ENCODE results near the gene PRSS8. TPM values are rescaled to one million over a fixed set of nuclear protein-coding genes. Genes with fewer than 3 reads are reported as not detected.

The PRSS8 gene
- total and polyA plus RNA-seq, 2 donors from 2014 or later = 64.6 to 187 TPM

DNA sequence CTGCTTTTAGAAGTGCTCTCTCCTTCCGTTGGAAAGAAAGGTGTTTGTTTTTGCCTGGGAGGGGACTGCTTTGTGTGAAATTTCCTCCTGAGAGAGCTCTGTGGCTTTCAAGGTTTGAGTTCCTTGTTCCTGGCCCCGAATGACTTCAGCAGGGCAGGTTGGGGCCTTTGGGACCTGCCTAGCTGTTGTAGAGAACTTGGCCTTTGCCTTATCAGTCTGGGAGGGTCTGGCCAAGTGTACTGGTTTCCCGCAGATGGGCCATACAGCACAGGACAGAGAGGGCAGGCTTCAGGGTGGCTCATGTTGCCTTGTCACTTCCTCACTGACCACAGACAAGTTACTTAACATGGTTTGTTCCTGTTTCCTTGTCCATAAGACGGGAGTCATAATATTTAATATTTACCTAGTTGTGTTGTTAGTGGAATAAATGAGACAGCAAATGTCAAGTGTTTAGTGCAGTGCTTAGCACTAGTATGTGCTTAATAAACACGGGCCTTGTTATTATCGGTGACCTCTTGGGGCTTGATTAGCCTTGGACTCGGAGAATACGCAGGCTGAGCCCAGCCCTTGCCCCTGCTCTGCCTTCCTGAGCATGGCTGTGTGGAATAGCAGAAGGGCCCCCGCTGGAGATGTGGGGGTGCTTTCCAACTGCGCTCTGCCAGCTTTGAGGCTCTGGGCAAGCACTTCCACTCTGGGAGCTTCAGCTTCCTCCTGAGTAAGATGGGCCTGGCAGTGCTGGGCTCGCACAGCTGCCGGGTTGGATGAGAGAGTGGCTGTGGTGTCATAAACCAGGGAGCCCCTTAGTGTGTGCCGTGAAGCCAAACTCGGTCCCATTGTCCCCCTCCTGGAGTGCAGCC lies 6.6 kb downstream of the PRSS8 start:
- no peaks in the 10 kb centered on the region for H3K9me3 ChIP-seq (ENCODE audit: control insufficient read depth in 2 of 3, insufficient read depth in 1 of 3, low read length in 3 of 3)
- H3K36me3 ChIP-seq (ENCODE audit: control insufficient read depth in 2 of 3, insufficient read depth in 3 of 3, low read length in 3 of 3) = peaks cover 3 to 35% (median 8%) of the 10 kb centered on the region in 3 donors
- intact Hi-C loops (cut with DNase I) = no loop called here
- H3K4me3 ChIP-seq (ENCODE audit: low read length in 3 of 3) = no peak overlapping the region
- peaks cover 0 to 41% (median 10%) of the 10 kb centered on the region in 3 donors for H3K4me1 ChIP-seq (ENCODE audit: control insufficient read depth in 2 of 3, insufficient read depth in 2 of 3, low read depth in 1 of 3, low read length in 3 of 3)
- no peak for TF ChIP-seq CTCF (IDR thresholded peaks at IDR 0.05; ENCODE audit: borderline replicate concordance, extremely low read depth, insufficient read depth)
- DNase-seq (peak in 1 of 5 donors; percentile 73), FAIRE-seq (no peak)
- H3K27ac ChIP-seq (ENCODE audit: low read depth in 2 of 2, low read length in 2 of 2) = peak overlapping the region; percentile 85 to 90
- no peaks in the 10 kb centered on the region for H3K27me3 ChIP-seq (ENCODE audit: control insufficient read depth, insufficient read depth, low read length)
- H3K9ac ChIP-seq (ENCODE audit: low read length in 3 of 3) = peak overlapping the region in 1 of 3 donors; percentile 35

- no peak for TF ChIP-seq CTCF (IDR thresholded peaks at IDR 0.05; ENCODE audit: borderline replicate concordance, extremely low read depth, insufficient read depth)
- H3K27ac ChIP-seq (ENCODE audit: low read depth in 2 of 2, low read length in 2 of 2) = no peak overlapping the region
- no peaks in the 10 kb centered on the region for H3K9me3 ChIP-seq (ENCODE audit: control insufficient read depth in 2 of 3, insufficient read depth in 1 of 3, low read length in 3 of 3)
- DNase-seq (no peak), FAIRE-seq (no peak)
- intact Hi-C loops (cut with DNase I) = no loop called here
- H3K9ac ChIP-seq (ENCODE audit: low read length in 3 of 3) = no peak overlapping the region
- H3K36me3 ChIP-seq (ENCODE audit: control insufficient read depth in 2 of 3, insufficient read depth in 3 of 3, low read length in 3 of 3) = peaks cover 6 to 27% (median 10%) of the 10 kb centered on the region in 3 donors
- H3K4me3 ChIP-seq (ENCODE audit: low read length in 3 of 3) = no peak overlapping the region
- H3K4me1 ChIP-seq (ENCODE audit: control insufficient read depth in 2 of 3, insufficient read depth in 2 of 3, low read depth in 1 of 3, low read length in 3 of 3) = peaks cover 0 to 34% (median 10%) of the 10 kb centered on the region in 3 donors
- no peaks in the 10 kb centered on the region for H3K27me3 ChIP-seq (ENCODE audit: control insufficient read depth, insufficient read depth, low read length)
These were observed 8.3 kb downstream of the PRSS8 start for GRCh38 chr16:31127182-31127581.

DNA sequence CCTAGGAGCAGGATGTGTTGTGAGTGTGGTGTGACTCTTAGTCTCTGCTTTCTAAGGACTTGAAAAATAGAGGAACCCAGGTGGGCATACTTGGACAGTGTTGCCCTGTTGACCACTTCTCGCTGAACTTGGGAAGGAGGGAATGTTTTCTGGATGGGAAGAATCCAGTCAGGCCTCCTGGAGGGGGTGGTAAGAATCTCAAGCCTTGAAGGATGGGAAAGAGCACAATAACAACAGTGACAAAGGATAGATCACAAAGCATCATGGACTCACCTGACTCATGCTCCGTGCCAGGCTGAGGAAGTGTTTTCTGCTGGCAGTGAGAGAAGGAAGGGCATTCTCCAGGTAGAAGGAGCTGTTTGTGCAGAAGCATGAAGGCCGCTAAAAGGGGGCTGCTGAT lies 9.7 kb downstream of the PRSS8 start:
- DNase-seq = no peak

More for the DNA sequence above, 9.7 kb downstream of the PRSS8 start:
- no peak overlapping the region for H3K4me3 ChIP-seq (ENCODE audit: low read length in 3 of 3)
- no peaks in the 10 kb centered on the region for H3K9me3 ChIP-seq (ENCODE audit: control insufficient read depth in 2 of 3, insufficient read depth in 1 of 3, low read length in 3 of 3)
- intact Hi-C loops (cut with DNase I) = no loop called here
- TF ChIP-seq CTCF (IDR thresholded peaks at IDR 0.05; ENCODE audit: borderline replicate concordance, extremely low read depth, insufficient read depth) = no peak
- no peak overlapping the region for H3K9ac ChIP-seq (ENCODE audit: low read length in 3 of 3)
- FAIRE-seq = no peak
- peaks cover 0 to 25% (median 0%) of the 10 kb centered on the region in 3 donors for H3K4me1 ChIP-seq (ENCODE audit: control insufficient read depth in 2 of 3, insufficient read depth in 2 of 3, low read depth in 1 of 3, low read length in 3 of 3)
- no peaks in the 10 kb centered on the region for H3K27me3 ChIP-seq (ENCODE audit: control insufficient read depth, insufficient read depth, low read length)
- H3K27ac ChIP-seq (ENCODE audit: low read depth in 2 of 2, low read length in 2 of 2) = no peak overlapping the region
- H3K36me3 ChIP-seq (ENCODE audit: control insufficient read depth in 2 of 3, insufficient read depth in 3 of 3, low read length in 3 of 3) = peaks cover 6 to 23% (median 11%) of the 10 kb centered on the region in 3 donors

Data from kidney (tissue), 14 donors.